Stimulated activated CD8-positive, alpha-beta memory T cell treated with anti-CD3 and anti-CD28 coated beads, Interleukin-7, amount 100 ng/mL, for 48 hours (primary cell): Measurements from ENCODE around the gene PACSIN3.
"Not testable (repeated sequence)": the region's sequence is repeated elsewhere in the genome, so short reads cannot be mapped to it uniquely, and the experiment has no call there.

ENCODE experiments used
- DNase-seq, 2 donors: peaks; one replicate each; pipeline ENCODE4 v3.0.0-alpha.2; 2020; ENCODE audit warnings: low read depth in 1 of 2; ENCODE audit errors: extremely low read depth in 1 of 2

The PACSIN3 gene

DNA sequence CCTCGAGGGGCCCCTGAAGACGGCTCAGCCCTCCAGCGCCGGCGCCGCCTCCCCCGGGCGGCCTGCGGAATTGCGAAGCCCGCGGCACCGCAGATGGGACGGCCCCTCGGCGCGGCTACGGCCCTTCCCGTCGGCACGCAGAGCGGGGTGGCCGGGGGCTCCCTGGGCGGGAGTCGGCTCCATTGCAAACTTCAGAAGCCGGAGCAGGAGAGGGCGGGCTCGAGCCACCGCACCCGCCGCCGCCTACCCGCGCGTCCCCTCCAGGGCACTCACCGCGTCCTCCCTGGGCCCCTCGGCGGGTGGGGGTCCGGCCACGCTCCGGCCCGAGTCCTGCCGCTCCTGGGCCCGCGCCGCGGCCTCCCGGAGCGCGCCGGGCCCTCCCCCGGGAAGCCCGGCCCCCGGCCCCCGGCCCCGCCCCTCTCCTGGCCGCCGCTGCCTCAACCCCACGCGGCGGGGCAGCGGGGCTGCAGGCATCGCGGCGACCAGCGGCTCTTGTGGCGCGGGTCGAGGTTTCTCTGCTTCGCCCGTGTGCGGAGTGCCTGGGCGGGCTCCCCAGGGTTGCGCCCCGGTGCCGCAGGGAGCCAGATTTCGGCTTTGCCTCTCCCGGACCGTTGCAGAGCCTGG lies at the start of gene PACSIN3:
Gene PACSIN3 (minus strand): TSS at position 359 of the 624 bp plus-strand sequence. CDS start 3,707 bp downstream, outside the sequence.
- no peak for DNase-seq

- DNase-seq, result no peak
Measured at GRCh38 chr11:47235163-47235562, 48.9 kb upstream of the PACSIN3 start.

GRCh38 chr11:47234669-47235100 lies 48.5 kb upstream of the PACSIN3 start:
- no peak for DNase-seq

DNA sequence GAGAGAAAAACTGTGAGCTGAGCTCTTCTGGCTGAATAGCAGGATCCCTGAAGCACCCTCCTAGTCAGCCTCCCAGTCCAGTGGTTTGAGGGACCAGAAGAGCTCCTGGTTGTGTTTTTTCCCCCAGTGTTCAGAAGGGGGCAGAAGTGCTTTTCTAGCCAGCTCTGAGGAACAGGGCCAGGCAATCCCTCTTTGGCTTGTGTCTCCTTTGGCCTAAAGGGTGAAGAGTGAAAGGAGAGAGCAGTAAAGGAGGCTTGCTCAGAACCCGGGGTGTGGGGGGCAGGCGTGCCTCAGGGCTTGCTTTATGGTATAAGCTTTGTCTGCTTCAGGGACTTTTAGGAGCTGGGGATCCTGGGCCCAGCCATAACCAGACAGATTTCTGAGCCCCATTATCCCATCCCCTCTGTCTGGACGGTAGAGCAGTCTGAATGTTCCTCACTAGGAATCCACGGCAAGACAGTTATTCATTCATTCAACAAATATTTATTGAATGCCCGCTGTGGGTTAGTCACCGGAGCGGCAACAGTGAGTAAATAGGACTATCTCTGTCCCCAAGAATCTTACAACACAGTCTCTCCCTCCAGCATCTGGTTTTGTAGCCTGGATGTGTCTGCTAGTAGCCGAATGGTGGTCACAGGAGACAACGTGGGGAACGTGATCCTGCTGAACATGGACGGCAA lies 47.9 kb upstream of the PACSIN3 start:
- no peak for DNase-seq

DNA sequence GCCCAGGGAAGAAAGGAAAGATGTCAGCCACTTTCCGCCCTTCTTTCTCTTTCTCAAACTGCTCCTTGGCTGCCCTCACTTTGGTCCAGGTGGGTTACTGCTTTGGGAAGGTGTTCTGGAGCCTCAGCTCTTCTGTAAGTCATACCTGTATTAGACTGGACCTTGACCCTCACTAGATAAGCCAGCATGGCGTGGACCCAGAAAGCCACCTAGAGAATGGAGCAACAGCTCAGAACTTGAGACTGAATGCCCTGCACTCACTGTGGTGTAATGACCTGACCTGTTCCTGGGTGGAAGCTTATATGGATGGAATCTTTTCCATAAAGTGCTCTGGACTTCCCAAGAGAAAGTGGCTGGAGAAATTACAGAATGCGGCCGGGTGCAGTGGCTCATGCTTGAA lies 46.8 kb upstream of the PACSIN3 start:
- DNase-seq, result no peak

GRCh38 chr11:47229161-47229560 lies 42.9 kb upstream of the PACSIN3 start:
- DNase-seq, result no peak

- DNase-seq, result no peak
Measured at GRCh38 chr11:47225552-47226400, 39.5 kb upstream of the PACSIN3 start.

DNA sequence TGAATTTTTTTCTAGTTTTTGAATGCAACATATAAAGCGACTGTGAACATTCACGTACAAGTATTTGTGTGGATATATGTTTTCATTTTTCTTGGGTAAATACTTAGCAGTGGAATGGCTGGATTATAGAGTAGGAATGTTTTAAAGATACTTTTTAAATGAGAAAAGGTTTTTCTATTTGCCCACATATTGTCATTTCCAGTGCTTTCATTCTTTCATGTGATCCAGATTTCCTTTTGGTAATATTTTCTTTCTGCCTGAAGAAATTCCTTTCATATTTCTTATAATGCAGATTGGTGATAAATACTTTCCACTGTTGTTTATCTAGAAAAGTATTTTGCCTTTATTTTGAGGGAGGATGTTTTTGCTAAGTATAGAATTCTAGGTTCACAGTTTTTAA lies 36.5 kb upstream of the PACSIN3 start:
- DNase-seq, result no peak

DNA sequence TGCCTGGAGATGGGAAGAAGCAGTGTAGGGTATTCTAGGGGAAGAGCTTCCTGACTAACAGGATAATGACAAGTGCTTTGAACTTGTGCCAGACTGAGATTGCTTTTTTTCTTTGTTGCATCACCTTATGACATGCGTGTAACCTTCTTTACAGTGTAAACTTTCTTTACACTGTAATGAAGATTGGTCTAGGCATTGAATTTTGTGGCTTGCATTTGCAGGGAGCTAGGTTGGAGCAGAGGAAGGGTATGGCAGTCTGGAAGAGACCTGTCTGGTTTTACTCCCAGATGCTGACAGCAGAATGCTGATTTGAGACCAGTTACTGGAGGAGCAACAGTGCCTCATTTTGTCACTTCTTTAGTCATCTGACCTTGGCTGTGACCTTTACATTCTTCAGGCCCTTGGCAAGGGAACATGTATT lies 34.2 kb upstream of the PACSIN3 start:
- DNase-seq, result no peak

- DNase-seq, result peak; percentile 46 to 74
Measured at GRCh38 chr11:47216121-47216798, 30.0 kb upstream of the PACSIN3 start.

DNA sequence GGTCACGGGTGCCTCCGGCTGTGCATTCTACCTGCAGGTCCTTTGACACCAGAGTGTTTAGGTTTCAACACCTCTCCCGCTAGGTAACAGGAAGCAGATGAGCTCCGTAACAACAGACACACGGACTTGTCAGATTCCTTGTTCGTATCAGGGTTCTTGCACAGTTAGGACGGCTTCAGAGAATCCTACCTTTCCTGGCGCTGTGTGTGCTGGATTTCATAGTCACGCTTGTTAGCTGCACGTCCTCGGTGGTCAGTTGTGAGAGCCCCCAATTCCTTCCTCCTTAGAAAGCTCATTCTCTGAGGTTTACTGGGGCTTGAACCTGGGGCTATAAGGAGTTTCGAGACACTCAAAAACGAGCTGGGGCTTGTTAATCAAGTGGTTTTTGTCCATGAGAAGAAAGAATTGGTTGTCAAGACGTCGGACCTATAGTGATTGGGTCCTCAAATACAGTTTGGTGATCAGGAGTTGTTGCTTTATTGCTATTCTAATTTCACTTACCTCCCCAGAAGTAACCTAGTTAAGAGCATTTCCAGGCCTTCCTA lies 29.2 kb upstream of the PACSIN3 start:
- no peak for DNase-seq

DNA sequence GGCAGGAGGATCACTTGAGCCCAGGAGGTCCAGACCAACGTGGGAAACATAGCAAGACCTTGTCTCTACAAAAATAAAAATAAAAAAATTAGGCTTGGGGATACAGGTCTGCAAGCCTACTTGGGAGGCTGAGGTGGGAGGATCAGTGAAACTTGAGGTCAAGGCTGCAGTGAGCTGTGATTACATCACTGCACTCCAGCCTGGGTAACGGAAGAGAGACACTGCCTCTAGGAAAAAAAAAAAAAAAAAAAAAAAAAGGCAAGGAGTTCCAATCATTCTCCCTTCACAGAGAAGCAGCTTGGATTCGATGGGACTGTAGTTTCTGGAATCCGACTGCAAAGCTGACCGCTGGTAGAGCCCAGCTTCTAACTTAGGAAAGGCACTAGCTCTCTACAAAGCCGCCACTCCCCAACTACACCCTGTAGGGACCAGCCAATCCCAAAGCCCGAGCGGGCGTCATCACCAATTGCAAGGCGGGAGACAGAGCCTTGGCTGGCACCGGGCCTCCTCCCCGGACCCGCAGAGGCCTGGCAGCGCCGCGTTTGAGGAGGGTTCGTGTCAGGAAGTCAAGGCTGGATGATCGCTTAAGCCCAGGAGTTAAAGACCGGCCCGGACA lies 27.8 kb upstream of the PACSIN3 start:
- peak; percentile 61 to 86 for DNase-seq

GRCh38 chr11:47212938-47213337 lies 26.7 kb upstream of the PACSIN3 start:
- no peak for DNase-seq

DNA sequence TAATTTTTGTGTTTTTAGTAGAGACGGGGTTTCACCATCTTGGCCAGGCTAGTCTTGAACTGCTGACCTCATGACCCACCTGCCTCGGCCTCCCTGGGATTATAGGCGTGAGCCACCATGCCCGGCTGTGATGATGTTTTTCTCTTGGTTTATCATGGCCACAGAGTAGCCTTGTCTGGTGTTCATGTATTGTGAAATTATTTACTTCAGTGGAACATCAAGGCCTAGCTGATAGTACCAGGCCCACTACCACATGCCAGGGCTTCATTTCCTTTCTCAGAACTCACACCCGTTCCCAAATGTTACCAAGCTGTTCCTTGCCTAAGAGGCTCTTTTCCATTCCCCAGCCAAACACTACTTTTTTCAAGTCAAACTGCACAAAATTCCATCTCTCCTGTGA lies 22.4 kb upstream of the PACSIN3 start:
- no peak for DNase-seq

DNA sequence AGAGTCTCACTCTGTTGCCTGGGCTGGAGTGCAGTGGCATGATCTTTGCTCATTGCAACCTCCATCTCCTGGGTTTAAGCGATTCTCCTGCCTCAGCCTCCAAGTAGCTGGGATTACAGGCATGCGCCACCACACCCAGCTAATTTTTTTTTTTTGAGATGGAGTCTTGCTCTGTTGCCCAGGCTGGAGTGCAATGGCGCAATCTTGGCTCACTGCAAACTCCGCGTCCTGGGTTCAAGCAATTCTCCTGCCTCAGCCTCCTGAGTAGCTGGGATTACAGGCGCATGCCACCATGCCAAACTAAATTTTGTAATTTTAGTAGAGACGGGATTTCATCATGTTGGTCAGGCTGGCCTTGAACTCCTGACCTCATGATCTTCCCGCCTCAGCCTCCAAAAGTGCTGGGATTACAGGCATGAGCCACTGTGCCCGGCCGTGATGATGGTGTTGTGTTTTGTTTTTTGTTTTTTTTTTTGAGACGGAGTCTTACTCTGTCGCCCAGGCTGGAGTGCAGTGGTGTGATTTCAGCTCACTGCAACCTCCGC lies 21.8 kb upstream of the PACSIN3 start:
- DNase-seq, result not testable (repeated sequence)

DNA sequence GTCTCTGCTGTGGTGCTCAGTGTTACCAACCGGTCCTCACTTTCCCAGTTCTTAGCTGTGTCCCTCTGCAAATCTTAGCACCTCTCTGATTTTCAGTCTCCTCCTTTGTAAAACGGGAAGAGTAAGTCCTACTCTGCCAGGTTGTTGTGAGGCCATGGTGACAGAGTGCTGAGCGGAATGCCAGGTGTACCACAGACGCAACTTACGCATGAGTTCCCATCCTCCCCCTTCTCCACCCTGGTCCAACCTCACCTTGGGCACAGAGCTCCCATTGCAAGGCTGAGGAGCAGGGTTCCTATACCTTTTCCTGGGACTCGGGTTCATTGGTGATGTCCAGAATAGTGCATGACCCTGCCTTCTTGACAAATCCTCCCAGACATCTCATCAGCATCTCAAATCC lies 21.2 kb upstream of the PACSIN3 start:
- DNase-seq, result no peak

- not testable (repeated sequence) for DNase-seq
Measured at GRCh38 chr11:47206577-47206976, 20.3 kb upstream of the PACSIN3 start.

GRCh38 chr11:47204637-47204989 lies 18.4 kb upstream of the PACSIN3 start:
- DNase-seq, result no peak

GRCh38 chr11:47202576-47202975 lies 16.3 kb upstream of the PACSIN3 start:
- no peak for DNase-seq

- no peak for DNase-seq
Measured at GRCh38 chr11:47201015-47201414, 14.8 kb upstream of the PACSIN3 start.
